Mucosa of stomach (tissue), 1 donor: ENCODE data around the gene DAB2IP.

Experiments
- H3K27me3 ChIP-seq: one replicate; pipeline ENCODE4 v1.7.0; 2013; ENCODE audit warnings: mild to moderate bottlenecking, low read length; ENCODE audit not compliant: control insufficient read depth, insufficient read depth
- H3K36me3 ChIP-seq: one replicate; pipeline ENCODE4 v1.7.0; 2013; ENCODE audit warnings: low read length; ENCODE audit not compliant: control insufficient read depth, insufficient read depth
- H3K4me1 ChIP-seq: one replicate; pipeline ENCODE4 v1.7.0; 2013; ENCODE audit warnings: mild to moderate bottlenecking, low read length; ENCODE audit not compliant: control insufficient read depth, insufficient read depth
- H3K4me3 ChIP-seq: one replicate; pipeline ENCODE4 v1.7.0; 2013; ENCODE audit warnings: low read length
- H3K9ac ChIP-seq: one replicate; pipeline ENCODE4 v1.7.0; 2013; ENCODE audit warnings: mild to moderate bottlenecking, low read length, moderate library complexity
- H3K9me3 ChIP-seq: one replicate; pipeline ENCODE4 v1.7.0; 2013; ENCODE audit warnings: mild to moderate bottlenecking, low read length, moderate library complexity; ENCODE audit not compliant: control insufficient read depth
- donor health status: Pancreatic carcinoma.

DAB2IP gene

DNA sequence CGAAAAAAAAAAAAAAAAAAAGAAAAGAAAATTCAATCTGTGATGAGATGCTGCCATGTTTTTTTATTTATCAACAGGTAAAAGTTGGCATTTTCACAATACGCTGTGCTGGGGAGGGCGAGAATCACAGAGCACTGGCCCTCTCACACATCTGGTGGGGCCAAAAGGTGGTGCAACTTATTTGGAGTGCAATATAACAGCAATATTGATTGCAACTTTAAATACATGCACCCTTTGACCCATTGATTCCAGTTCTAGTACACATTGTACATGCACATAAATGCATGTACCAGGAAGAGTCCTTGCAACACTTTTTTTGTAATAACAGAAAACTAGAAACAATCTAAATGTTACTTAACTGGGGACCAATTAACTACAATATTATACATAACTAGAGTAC lies 159.1 kb downstream of the DAB2IP start:
- no peaks in the 10 kb centered on the region for H3K4me1 ChIP-seq
- no peak overlapping the region for H3K4me3 ChIP-seq
- no peak overlapping the region for H3K9ac ChIP-seq
- H3K27me3 ChIP-seq: no peaks in the 10 kb centered on the region
- H3K9me3 ChIP-seq: no peaks in the 10 kb centered on the region
- H3K36me3 ChIP-seq: no peaks in the 10 kb centered on the region

DNA sequence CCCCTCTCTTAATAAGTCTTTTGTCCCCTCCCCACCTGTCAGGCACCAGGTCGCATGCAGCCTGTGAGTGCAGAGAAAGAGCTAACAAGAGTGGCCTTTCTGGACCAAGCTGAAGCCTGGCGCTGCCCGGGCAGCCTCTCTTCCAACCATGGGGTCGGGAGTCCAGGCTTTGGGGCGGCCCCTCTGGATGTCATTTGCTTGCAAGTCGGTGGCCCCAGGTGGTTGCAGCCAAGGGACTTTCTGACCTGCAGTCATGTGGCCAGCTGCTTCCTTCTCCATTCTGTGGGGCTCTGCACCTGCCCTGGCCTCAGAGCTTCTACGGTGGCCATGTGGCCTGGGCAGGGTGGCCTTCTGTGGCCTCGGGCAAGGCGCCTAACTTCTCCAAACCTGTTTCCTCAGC lies 159.7 kb downstream of the DAB2IP start:
- no peak overlapping the region for H3K4me3 ChIP-seq
- no peaks in the 10 kb centered on the region for H3K36me3 ChIP-seq
- no peak overlapping the region for H3K9ac ChIP-seq
- H3K4me1 ChIP-seq: no peaks in the 10 kb centered on the region
- no peaks in the 10 kb centered on the region for H3K27me3 ChIP-seq
- H3K9me3 ChIP-seq: no peaks in the 10 kb centered on the region

DNA sequence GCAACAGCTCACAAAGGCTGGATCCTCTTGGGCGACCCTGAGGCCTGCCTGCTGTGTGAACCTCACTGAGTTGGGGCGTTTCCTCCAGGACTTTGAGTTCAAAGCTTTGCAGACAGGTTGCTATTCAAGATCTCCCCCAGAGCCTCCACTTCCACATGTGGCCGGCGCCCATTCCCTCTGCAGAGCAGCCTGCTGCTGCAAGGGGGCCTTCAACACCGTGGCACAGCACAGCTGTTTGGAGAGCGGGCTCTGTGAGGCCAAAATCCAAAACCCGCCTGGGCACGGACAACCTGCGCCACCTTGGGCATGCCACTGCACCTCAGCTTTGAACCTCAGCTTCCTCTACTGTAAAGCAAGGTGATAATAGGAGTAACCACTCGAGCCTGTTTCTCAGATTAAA lies 160.3 kb downstream of the DAB2IP start:
- Histone ChIP-seq H3K36me3 (no peaks in the 10 kb centered on the region), H3K9me3 (no peaks in the 10 kb centered on the region), H3K27me3 (no peaks in the 10 kb centered on the region)

DNA sequence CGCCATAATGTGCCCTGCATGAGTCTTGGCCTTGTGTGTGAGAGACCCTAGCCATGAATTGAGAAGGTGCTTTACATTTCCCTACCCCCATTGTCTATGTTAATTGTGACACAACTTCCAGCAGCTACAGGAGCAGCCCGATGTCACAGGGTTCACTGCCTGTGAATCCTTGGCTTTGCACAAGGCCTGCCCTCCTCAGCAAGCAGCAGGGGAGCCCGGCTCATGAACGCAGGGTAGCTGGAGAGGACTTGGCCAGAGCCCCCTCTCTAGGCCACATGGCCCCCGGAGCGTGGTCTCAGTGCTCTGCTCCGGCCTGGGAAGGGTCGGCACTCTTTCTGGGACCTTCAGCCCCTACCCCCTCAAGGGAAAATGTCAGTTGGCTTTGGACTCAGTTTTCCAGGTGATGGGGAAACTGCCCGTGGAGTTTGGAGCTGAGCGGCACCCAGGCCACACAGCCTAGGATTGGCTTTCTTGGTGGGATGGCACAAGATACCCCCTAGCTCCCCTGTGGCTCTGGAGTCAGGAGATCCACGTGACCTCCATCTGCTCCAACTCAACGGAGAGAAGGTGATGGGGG lies 160.8 kb downstream of the DAB2IP start:
- no peak overlapping the region for H3K4me3 ChIP-seq
- H3K27me3 ChIP-seq: no peaks in the 10 kb centered on the region
- H3K9me3 ChIP-seq: no peaks in the 10 kb centered on the region
- H3K4me1 ChIP-seq: no peaks in the 10 kb centered on the region
- H3K36me3 ChIP-seq: no peaks in the 10 kb centered on the region
- no peak overlapping the region for H3K9ac ChIP-seq

More for the DNA sequence above, 160.3 kb downstream of the DAB2IP start:
- no peak overlapping the region for H3K9ac ChIP-seq
- H3K4me3 ChIP-seq: no peak overlapping the region
- no peaks in the 10 kb centered on the region for H3K4me1 ChIP-seq

DNA sequence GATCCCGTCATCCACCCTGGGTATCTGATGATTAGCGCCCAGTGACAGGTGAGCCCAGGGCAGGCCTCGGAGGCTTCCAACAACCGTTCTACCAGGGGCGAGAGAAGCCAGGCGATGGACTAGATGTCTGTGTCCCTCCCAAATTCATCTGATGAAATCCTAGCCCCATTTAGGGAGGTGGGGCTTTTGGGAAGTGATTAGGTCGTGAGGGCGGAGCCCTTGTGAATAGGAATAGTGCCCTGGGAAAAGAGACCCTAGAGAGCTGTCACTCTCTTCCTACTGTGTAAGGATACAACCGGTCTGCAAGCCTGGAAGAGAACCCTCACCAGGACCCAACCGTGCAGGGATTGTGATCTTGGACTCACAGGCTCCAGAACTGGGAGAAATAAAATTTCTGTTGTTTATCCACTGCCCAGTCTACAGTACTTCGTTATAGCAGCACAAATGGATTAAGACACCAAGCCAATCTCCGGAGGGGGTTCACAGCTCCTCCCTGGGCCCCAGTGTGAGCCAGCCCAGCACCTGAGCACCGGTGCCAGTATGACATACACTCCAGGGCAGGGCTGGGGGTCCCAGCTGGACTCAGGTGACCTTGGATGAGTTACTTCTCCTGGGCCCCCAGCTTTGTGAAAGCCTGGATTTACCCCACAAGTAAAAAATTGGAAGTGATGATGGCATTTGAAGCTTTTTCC lies 162.2 kb downstream of the DAB2IP start:
- Histone ChIP-seq H3K4me3 (no peak overlapping the region), H3K9ac (no peak overlapping the region), H3K36me3 (no peaks in the 10 kb centered on the region), H3K4me1 (no peaks in the 10 kb centered on the region), H3K9me3 (no peaks in the 10 kb centered on the region), H3K27me3 (no peaks in the 10 kb centered on the region)

DNA sequence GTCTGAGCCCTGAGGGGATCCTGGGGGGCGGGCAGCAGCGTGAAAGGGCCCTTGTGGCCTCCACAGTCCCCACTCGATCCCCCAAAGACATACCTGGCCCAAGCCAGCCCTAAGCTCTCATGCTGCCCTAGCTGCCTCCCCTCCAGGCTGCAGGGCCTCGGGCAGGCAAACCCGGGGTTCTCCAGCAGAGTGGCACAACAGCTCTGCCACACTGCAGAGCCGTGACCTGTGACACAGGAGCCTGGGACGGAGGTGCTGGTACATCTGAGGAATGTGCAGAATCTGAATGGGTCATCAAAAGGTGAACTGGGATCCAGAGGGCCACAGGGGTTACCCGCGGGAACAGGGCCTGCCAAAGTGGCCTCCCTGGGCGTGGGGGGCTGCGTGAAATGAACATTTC lies 163.2 kb downstream of the DAB2IP start:
- no peaks in the 10 kb centered on the region for H3K9me3 ChIP-seq
- no peaks in the 10 kb centered on the region for H3K4me1 ChIP-seq
- H3K36me3 ChIP-seq: no peaks in the 10 kb centered on the region
- no peak overlapping the region for H3K9ac ChIP-seq
- H3K4me3 ChIP-seq: no peak overlapping the region
- no peaks in the 10 kb centered on the region for H3K27me3 ChIP-seq

DNA sequence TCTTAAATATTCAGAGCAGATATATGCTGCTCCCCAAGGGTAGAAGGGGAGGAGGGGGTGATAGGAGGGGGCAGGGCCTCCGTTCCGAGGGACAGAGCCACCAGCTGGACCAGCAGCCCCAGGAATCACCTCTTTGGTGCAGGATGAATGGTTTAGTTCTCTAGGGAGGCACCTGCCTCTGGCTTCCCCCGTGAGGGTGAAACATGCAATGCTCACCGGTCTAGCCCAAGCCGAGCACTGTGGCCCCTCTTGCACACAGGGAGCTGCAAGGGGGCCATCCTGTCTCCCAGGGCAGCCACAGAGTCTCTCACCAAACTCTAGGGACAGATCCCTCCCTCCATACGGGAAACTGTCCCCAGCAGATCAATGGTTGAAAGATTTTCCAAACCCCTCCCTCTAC lies 163.7 kb downstream of the DAB2IP start:
- H3K36me3 ChIP-seq: no peaks in the 10 kb centered on the region
- H3K4me1 ChIP-seq: no peaks in the 10 kb centered on the region
- H3K4me3 ChIP-seq: no peak overlapping the region
- H3K9me3 ChIP-seq: no peaks in the 10 kb centered on the region
- H3K27me3 ChIP-seq: no peaks in the 10 kb centered on the region
- no peak overlapping the region for H3K9ac ChIP-seq

DNA sequence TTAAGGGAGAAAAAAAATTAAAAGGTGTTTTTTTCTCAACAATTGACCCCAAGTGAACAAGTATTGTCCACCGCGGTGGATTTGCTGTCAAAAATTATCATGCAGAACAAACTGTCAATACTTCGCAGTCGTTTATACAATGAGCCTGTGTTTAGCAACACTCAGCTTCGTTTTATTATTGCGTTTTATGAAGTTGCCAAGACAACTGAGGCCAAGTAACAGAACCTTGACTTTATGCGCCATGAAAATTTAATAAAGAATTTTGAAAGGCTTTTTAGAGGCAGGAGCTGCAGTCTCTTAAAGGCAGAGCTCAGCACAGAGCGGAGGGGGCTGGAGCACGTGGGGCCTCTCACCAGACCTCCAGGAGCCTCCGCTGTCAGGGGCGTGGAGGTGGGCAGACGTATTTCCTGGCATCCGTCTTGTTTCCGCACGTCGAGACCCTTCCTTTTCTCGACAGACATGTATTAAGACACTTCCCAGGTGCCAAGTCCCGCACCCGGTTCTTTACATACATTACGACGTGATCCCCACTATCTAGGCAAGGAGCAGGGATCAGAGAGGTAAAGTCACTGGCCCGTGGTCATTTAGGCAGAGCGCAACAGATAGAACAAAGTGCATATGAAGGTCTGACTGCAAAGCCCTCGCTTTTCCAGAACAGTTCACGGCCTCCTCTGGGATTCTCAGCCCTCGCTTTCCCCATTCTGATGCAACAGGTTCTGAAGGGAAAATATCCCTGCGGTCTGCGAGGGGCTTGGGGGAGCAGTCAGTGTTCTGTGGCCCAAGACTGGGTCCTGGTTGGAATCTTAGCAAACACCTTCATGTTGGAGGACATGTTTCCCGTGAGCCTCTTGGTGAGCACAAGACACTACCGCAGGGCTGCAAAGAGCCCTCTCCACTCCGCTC lies 164.4 kb downstream of the DAB2IP start:
- Histone ChIP-seq H3K27me3 (no peaks in the 10 kb centered on the region), H3K9ac (no peak overlapping the region), H3K4me3 (no peak overlapping the region), H3K36me3 (no peaks in the 10 kb centered on the region), H3K9me3 (no peaks in the 10 kb centered on the region), H3K4me1 (no peaks in the 10 kb centered on the region)

DNA sequence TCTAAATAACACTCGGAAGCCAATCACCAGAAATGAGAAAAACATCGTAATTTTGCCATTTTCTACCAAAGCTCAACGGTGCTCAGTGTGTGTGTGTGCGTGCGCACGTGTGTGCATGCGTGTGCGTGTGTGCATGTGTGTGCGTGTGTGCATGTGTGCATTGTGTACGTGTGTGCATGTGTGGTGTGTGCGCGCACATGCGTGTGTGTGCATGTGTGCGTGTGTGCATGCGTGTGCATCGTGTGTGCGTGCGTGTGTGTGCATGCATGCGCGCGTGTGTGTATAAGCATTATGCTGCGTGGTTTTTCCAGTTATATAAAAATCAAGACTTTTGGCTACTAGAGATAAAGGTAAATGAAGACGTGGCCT lies 165.0 kb downstream of the DAB2IP start:
- no peak overlapping the region for H3K4me3 ChIP-seq
- H3K4me1 ChIP-seq: no peaks in the 10 kb centered on the region
- no peaks in the 10 kb centered on the region for H3K9me3 ChIP-seq
- H3K27me3 ChIP-seq: no peaks in the 10 kb centered on the region
- H3K36me3 ChIP-seq: no peaks in the 10 kb centered on the region
- no peak overlapping the region for H3K9ac ChIP-seq

DNA sequence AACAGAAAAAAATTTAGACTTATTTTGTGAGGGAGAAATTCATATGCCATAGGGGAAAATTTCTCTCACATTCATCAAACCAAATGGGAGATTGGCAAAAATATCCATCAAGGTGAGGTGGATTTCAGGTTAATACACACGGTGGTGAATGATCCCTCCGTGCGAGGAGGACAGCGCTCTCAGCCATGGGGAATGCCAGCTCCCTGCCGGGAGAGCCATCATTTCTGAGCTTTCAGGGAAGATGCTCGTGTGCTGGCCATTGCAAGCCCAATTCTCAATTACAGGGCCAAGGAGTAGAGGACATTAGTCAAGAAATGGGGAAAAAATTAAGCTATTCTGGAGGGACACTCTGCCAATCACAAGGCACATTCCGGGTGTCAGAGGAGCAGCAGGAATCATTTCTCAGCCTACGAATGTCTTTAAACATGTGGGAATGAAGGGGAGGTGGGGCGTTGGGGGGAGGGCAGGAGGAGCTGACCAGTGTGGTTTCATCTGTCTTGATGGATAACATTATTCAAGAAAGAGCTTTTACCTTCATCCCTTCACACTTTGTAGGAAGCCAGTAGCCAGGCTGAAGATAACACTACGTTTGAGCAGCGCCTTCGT lies 165.5 kb downstream of the DAB2IP start:
- Histone ChIP-seq H3K4me1 (no peaks in the 10 kb centered on the region), H3K9me3 (no peaks in the 10 kb centered on the region), H3K36me3 (no peaks in the 10 kb centered on the region), H3K27me3 (no peaks in the 10 kb centered on the region), H3K4me3 (no peak overlapping the region), H3K9ac (no peak overlapping the region)

DNA sequence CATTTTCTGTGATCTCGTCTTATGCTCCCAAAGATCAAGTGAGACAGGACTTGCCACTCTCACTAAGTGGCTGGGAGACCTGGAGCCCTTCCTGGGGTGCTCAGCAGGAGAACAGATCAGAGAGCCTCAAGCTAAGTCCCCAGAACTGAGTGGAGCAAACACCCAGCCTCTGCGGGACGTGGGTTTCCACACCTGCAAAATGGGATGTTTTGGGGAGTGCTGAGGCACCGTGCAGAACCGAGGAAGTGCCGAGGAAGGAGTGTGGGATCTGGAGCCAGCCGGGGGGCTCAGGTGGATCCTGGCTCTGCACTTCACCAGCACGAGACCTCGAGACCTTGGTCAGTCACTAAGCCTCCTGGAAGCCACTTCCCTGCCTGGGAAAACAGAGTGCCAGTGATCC lies 166.0 kb downstream of the DAB2IP start:
- Histone ChIP-seq H3K9ac (no peak overlapping the region), H3K27me3 (no peaks in the 10 kb centered on the region), H3K4me3 (no peak overlapping the region), H3K9me3 (no peaks in the 10 kb centered on the region), H3K4me1 (no peaks in the 10 kb centered on the region), H3K36me3 (no peaks in the 10 kb centered on the region)
